Measurements from ENCODE around the gene PLA2G4F.

The PLA2G4F gene

GRCh38 chr15:42137461-42138261, 18.8 kb downstream of the PLA2G4F start:
- TF ChIP-seq CTCF (IDR thresholded peaks at IDR 0.05; ENCODE audit: low read depth, low read length), result peak; percentile 70

GRCh38 chr15:42136513-42136912, 19.9 kb downstream of the PLA2G4F start:
- no peak for TF ChIP-seq CTCF (IDR thresholded peaks at IDR 0.05; ENCODE audit: low read depth, low read length)
- no peak for DNase-seq (ENCODE audit: extremely low read depth, low read depth)

More at GRCh38 chr15:42137461-42138261, 18.8 kb downstream of the PLA2G4F start:
- DNase-seq (ENCODE audit: extremely low read depth, low read depth), result no peak

GRCh38 chr15:42135351-42135750, 21.1 kb downstream of the PLA2G4F start:
- TF ChIP-seq CTCF (IDR thresholded peaks at IDR 0.05; ENCODE audit: low read depth, low read length), result no peak
- no peak for DNase-seq (ENCODE audit: extremely low read depth, low read depth)

- TF ChIP-seq CTCF (IDR thresholded peaks at IDR 0.05; ENCODE audit: low read depth, low read length), result no peak
- no peak for DNase-seq (ENCODE audit: extremely low read depth, low read depth)
Measured at GRCh38 chr15:42134617-42135245, 21.7 kb downstream of the PLA2G4F start.

GRCh38 chr15:42133886-42134502, 22.4 kb downstream of the PLA2G4F start:
- DNase-seq (ENCODE audit: extremely low read depth, low read depth), result no peak
- TF ChIP-seq CTCF (IDR thresholded peaks at IDR 0.05; ENCODE audit: low read depth, low read length), result peak; percentile 53

GRCh38 chr15:42133356-42133755, 23.1 kb downstream of the PLA2G4F start:
- DNase-seq (ENCODE audit: extremely low read depth, low read depth), result no peak
- no peak for TF ChIP-seq CTCF (IDR thresholded peaks at IDR 0.05; ENCODE audit: low read depth, low read length)
